ENCODE results near the gene CDC25B. TPM values are rescaled to one million over a fixed set of nuclear protein-coding genes. Genes with fewer than 3 reads are reported as not detected.

The CDC25B gene
- total and polyA plus RNA-seq, 4 donors: 4.4 to 12.9 (median 9.2) TPM

GRCh38 chr20:3747471-3747870, 48.6 kb upstream of the CDC25B start:
- no peak overlapping the region for H3K9ac ChIP-seq (ENCODE audit: low read depth in 1 of 2, low read length in 2 of 2)
- peaks cover 3 to 18% (median 9%) of the 10 kb centered on the region in 4 donors for H3K4me1 ChIP-seq (ENCODE audit: control insufficient read depth in 4 of 4, insufficient read depth in 4 of 4, low read length in 3 of 4)
- no peak overlapping the region for H3K4me3 ChIP-seq (ENCODE audit: low read depth in 1 of 3, low read length in 3 of 3)
- H3K36me3 ChIP-seq (ENCODE audit: control insufficient read depth in 4 of 4, insufficient read depth in 3 of 4, low read depth in 1 of 4, low read length in 3 of 4): no peaks in the 10 kb centered on the region
- H3K27me3 ChIP-seq (ENCODE audit: control insufficient read depth in 4 of 4, insufficient read depth in 4 of 4, low read length in 3 of 4): no peaks in the 10 kb centered on the region
- no peak for DNase-seq (ENCODE audit: low spot score)
- H3K9me3 ChIP-seq (ENCODE audit: control insufficient read depth in 4 of 4, low read length in 3 of 4): no peaks in the 10 kb centered on the region
- no peak overlapping the region for H3K27ac ChIP-seq (ENCODE audit: low read depth in 1 of 2, low read length in 2 of 2)
- TF ChIP-seq NR2F2 (IDR thresholded peaks at IDR 0.05) (no peak), FOXA1 (IDR thresholded peaks at IDR 0.05) (no peak), RXRA (IDR thresholded peaks at IDR 0.05) (no peak), SP1 (IDR thresholded peaks at IDR 0.05) (no peak), GABPA (IDR thresholded peaks at IDR 0.05 in 1 of 2, conservative IDR thresholded peaks at IDR 0.05 in 1 of 2) (no peak), TAF1 (conservative IDR thresholded peaks at IDR 0.05) (no peak), EGR1 (IDR thresholded peaks at IDR 0.05; ENCODE audit: low read depth in 2 of 2) (no peak)
- 83% methylated on average over 2 of the region's 2 CpGs for WGBS

- no peak for TF ChIP-seq ZBTB33 (IDR thresholded peaks at IDR 0.05)
- no peak for TF ChIP-seq YY1 (IDR thresholded peaks at IDR 0.05)
- no peaks in the 10 kb centered on the region for H3K36me3 ChIP-seq (ENCODE audit: control insufficient read depth in 4 of 4, insufficient read depth in 3 of 4, low read depth in 1 of 4, low read length in 3 of 4)
- no peak overlapping the region for H3K27ac ChIP-seq (ENCODE audit: low read depth in 1 of 2, low read length in 2 of 2)
- no peaks in the 10 kb centered on the region for H3K27me3 ChIP-seq (ENCODE audit: control insufficient read depth in 4 of 4, insufficient read depth in 4 of 4, low read length in 3 of 4)
- 92% methylated on average over 16 of the region's 16 CpGs for WGBS
- no peak for DNase-seq (ENCODE audit: low spot score)
- H3K9ac ChIP-seq (ENCODE audit: low read depth in 1 of 2, low read length in 2 of 2): no peak overlapping the region
- H3K4me3 ChIP-seq (ENCODE audit: low read depth in 1 of 3, low read length in 3 of 3): no peak overlapping the region
- peaks cover 3 to 24% (median 15%) of the 10 kb centered on the region in 4 donors for H3K4me1 ChIP-seq (ENCODE audit: control insufficient read depth in 4 of 4, insufficient read depth in 4 of 4, low read length in 3 of 4)
- H3K9me3 ChIP-seq (ENCODE audit: control insufficient read depth in 4 of 4, low read length in 3 of 4): no peaks in the 10 kb centered on the region
These were observed 48.0 kb upstream of the CDC25B start for GRCh38 chr20:3748073-3748472.

- no peak for DNase-seq (ENCODE audit: low spot score)
- Histone ChIP-seq H3K27ac (ENCODE audit: low read depth in 1 of 2, low read length in 2 of 2) (no peak overlapping the region), H3K27me3 (ENCODE audit: control insufficient read depth in 4 of 4, insufficient read depth in 4 of 4, low read length in 3 of 4) (no peaks in the 10 kb centered on the region), H3K9me3 (ENCODE audit: control insufficient read depth in 4 of 4, low read length in 3 of 4) (no peaks in the 10 kb centered on the region), H3K36me3 (ENCODE audit: control insufficient read depth in 4 of 4, insufficient read depth in 3 of 4, low read depth in 1 of 4, low read length in 3 of 4) (no peaks in the 10 kb centered on the region), H3K9ac (ENCODE audit: low read depth in 1 of 2, low read length in 2 of 2) (no peak overlapping the region), H3K4me1 (ENCODE audit: control insufficient read depth in 4 of 4, insufficient read depth in 4 of 4, low read length in 3 of 4) (peaks cover 3 to 25% (median 15%) of the 10 kb centered on the region in 4 donors), H3K4me3 (ENCODE audit: low read depth in 1 of 3, low read length in 3 of 3) (no peak overlapping the region)
- 69% methylated on average over 24 of the region's 24 CpGs for WGBS
- no peak for TF ChIP-seq EGR1 (IDR thresholded peaks at IDR 0.05; ENCODE audit: low read depth in 2 of 2)
- TF ChIP-seq FOXA1 (IDR thresholded peaks at IDR 0.05): no peak
- TF ChIP-seq RXRA (IDR thresholded peaks at IDR 0.05): no peak
- no peak for TF ChIP-seq CTCF (IDR thresholded peaks at IDR 0.05; ENCODE audit: low read depth, low read length, missing input control)
- no peak for TF ChIP-seq TAF1 (conservative IDR thresholded peaks at IDR 0.05)
- TF ChIP-seq ATF3 (IDR thresholded peaks at IDR 0.05): no peak
- no peak for TF ChIP-seq GABPA (IDR thresholded peaks at IDR 0.05 in 1 of 2, conservative IDR thresholded peaks at IDR 0.05 in 1 of 2)
- TF ChIP-seq RAD21 (IDR thresholded peaks at IDR 0.05): no peak
- TF ChIP-seq HNF4G (IDR thresholded peaks at IDR 0.05): no peak
- TF ChIP-seq SP1 (IDR thresholded peaks at IDR 0.05): no peak
- TF ChIP-seq ZBTB33 (IDR thresholded peaks at IDR 0.05): no peak
- TF ChIP-seq REST (IDR thresholded peaks at IDR 0.05): no peak
- TF ChIP-seq NR2F2 (IDR thresholded peaks at IDR 0.05): no peak
- TF ChIP-seq HNF4A (conservative IDR thresholded peaks at IDR 0.05): no peak
These were observed 46.9 kb upstream of the CDC25B start for GRCh38 chr20:3749087-3749688.
